Heart right ventricle (tissue), 16 donors: Measurements from ENCODE around the gene DAB2IP. TPM values are rescaled to one million over a fixed set of nuclear protein-coding genes. Genes with fewer than 3 reads are reported as not detected.

Experiments used
- ATAC-seq, 8 donors: fragments of 200-7000 bp; cut with Tn5 transposase; one replicate each; pipeline ENCODE4 v1.9.1; 2020; ENCODE audit warnings: mild to moderate bottlenecking in 8 of 8, moderate library complexity in 8 of 8, moderate number of reproducible peaks in 1 of 8
- DNase-seq, 2 donors: peaks; one replicate each; pipeline ENCODE4 v3.0.0-alpha.2; 2020
- H3K27ac ChIP-seq, 10 donors: fragments of 200-600 bp; sonication (generic) in 2 of 10; one replicate each; pipeline versions ENCODE4 v1.5.0 to v1.8.0; 2020 to 2022; ENCODE audit warnings: mild to moderate bottlenecking in 3 of 10
- H3K27me3 ChIP-seq, 7 donors: fragments of 200-600 bp; one replicate each; pipeline ENCODE4 v1.8.0; 2021 to 2022; ENCODE audit warnings: mild to moderate bottlenecking in 2 of 7
- H3K36me3 ChIP-seq, 9 donors: fragments of 200-600 bp; sonication (generic) in 1 of 9; one replicate each; pipeline versions ENCODE4 v1.5.0 to v1.8.0; 2020 to 2022; ENCODE audit warnings: mild to moderate bottlenecking in 2 of 9
- H3K4me1 ChIP-seq, 9 donors: fragments of 200-600 bp; sonication (generic) in 1 of 9; one replicate each; pipeline versions ENCODE4 v1.5.0 to v1.8.0; 2020 to 2022; ENCODE audit warnings: mild to moderate bottlenecking in 4 of 9
- H3K4me3 ChIP-seq, 10 donors: fragments of 200-600 bp; sonication (generic) in 2 of 10; one replicate each; pipeline versions ENCODE4 v1.5.0 to v1.8.0; 2020 to 2022; ENCODE audit warnings: mild to moderate bottlenecking in 7 of 10, moderate library complexity in 2 of 10
- H3K9me3 ChIP-seq, 11 donors: fragments of 200-600 bp in 10 of 11; sonication (generic) in 2 of 11; one replicate each; pipeline versions ENCODE4 v1.5.0 to v1.8.0; 2013 to 2022; ENCODE audit warnings: mild to moderate bottlenecking in 2 of 11, control low read depth in 1 of 11, moderate library complexity in 1 of 11
- CTCF ChIP-seq, 9 donors: fragments of 200-600 bp; sonication (generic) in 2 of 9; IDR thresholded peaks; one replicate each; pipeline versions ENCODE4 v1.5.0 to v1.8.0; 2021 to 2022; ENCODE audit warnings: antibody characterized with exemption in 9 of 9, mild to moderate bottlenecking in 5 of 9, moderate library complexity in 1 of 9
- whole genome bisulfite sequencing, 2 donors: extraction: QIAGEN DNeasy Blood & Tissue Kit; methylation state at CpG; one replicate each; pipeline ENCODE4 v1.1.7; 2013; ENCODE audit warnings: inconsistent platforms in 1 of 2; 5-methylcytosine and 5-hydroxymethylcytosine counted together
- intact Hi-C, 10 donors: fragments of 100-400 bp; cut with DNase I; formaldehyde crosslinking; loops; one replicate each; pipeline versions ENCODE4 v1.11.1 to v1.14.2; 2022
- polyA plus RNA-seq, 2 donors: library from polyadenylated mRNA; stranded (reverse); fragments of 200-250 nt; gene quantifications; one replicate each; pipeline ENCODE4 v1.2.3, GENCODE V29; 2013
- total RNA-seq, 10 donors: library from RNA; stranded (reverse); fragmentation: NEBNext Ultra II Directional in 3 of 10; extraction: Animal tissue kit (Norgen Biotek cat#: 25700) in 3 of 10; gene quantifications; one replicate each; pipeline versions ENCODE4 v1.2.1 to v1.2.4, GENCODE V29; 2021 to 2023
- donor health status: Arrhythmogenic right ventricular cardiomyopathy.
- donor health status: ischemic (EF 13 %, LVEDD 7.1; RV severe dilation, severe dysfunction).
- donor health status: healthy with polysubstance abuse.
- donor health status: DM: no; HTN: yes; CAD: no.
- donor health status: DM: no; HTN: no; CAD: no.
- donor health status: ischemic (EF 25% LVEDD 6.9; RV normal size, moderate dysfunction).
- donor health status: ischemic (EF 25% LVEDD 5.7; RV mildly dilated, moderate dysfunction).
- donor health status: healthy.
- donor health status: DM: yes; HTN: yes; CAD: no.
- donor health status: Ischemic cardiomyopathy.
- donor health status: ischemic (EF 35%, LVEDD 5.7; RV mildly dilated, moderate dysfunction).
- donor health status: nonischemic (EF 11% LVEDD 7.7; RV severe dilation, severe dysfunction).
- donor health status: DM: yes; HTN: yes; CAD: no.
- donor health status: PGD.
- donor health status: ischemic (EF 29% LVEDD 5.4; RV normal size, mild dysfunction).
- donor health status: nonischemic (EF 23%, LVEDD 6.1; RV moderate dilation, normal function).

The DAB2IP gene
- total and polyA plus RNA-seq, 12 donors = 18.1 to 71.1 (median 52.8) TPM

- Histone ChIP-seq H3K4me1 (peaks cover 56 to 97% (median 85%) of the 10 kb centered on the region in 9 donors), H3K36me3 (peaks cover 0 to 3% (median 0%) of the 10 kb centered on the region in 9 donors), H3K27ac (peak overlapping the region in 8 of 10 donors; percentile 88 to 98 (median 90)), H3K27me3 (peaks cover 0 to 16% (median 0%) of the 10 kb centered on the region in 7 donors), H3K4me3 (no peak overlapping the region), H3K9me3 (no peaks in the 10 kb centered on the region)
- DNase-seq = no peak
- 91 to 92% methylated on average over 9 of the region's 9 CpGs for WGBS, 2 donors
- ATAC-seq = no peak
- intact Hi-C loops = loop anchor here in 2 of 10 donors (5.0 kb wide), 2 partner anchors 35 to 40 kb away; no protein-coding TSS in a partner anchor
- no peak for TF ChIP-seq CTCF (IDR thresholded peaks at IDR 0.05)
Observed at GRCh38 chr9:121737481-121737931, 86.1 kb downstream of the DAB2IP start.

DNA sequence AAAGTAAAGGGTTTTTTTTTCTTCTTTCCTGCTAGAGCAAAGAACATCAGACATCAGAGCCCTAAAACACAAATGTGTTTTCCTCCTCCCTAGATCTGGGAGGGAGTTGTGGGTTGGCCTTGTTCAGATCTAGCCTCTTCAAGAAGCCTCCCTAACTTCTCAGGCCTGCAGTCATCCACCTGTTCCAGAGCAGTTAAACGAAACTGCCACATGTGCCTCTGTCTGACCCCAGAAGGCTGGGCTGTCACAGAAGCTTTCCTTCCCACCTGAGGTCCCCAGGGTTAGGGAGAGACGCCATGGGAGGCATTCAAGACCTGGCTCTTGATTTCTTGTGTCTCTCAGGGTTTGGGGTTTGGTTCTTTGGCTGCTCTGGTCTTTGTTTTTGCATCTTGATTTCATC is 87.0 kb downstream of the DAB2IP start:
- H3K4me3 ChIP-seq = no peak overlapping the region
- TF ChIP-seq CTCF (IDR thresholded peaks at IDR 0.05) = no peak
- peaks cover 0 to 16% (median 0%) of the 10 kb centered on the region in 7 donors for H3K27me3 ChIP-seq
- H3K27ac ChIP-seq = peak overlapping the region in 8 of 10 donors; percentile 22 to 98 (median 88)
- 67 to 71% methylated on average over 2 of the region's 2 CpGs for WGBS, 2 donors
- ATAC-seq = no peak
- intact Hi-C loops = loop anchor here in 2 of 10 donors (5.0 kb wide), 2 partner anchors 36 to 41 kb away; no protein-coding TSS in a partner anchor
- DNase-seq = no peak
- H3K9me3 ChIP-seq = no peaks in the 10 kb centered on the region
- peaks cover 61 to 97% (median 89%) of the 10 kb centered on the region in 9 donors for H3K4me1 ChIP-seq
- H3K36me3 ChIP-seq = peaks cover 0 to 3% (median 0%) of the 10 kb centered on the region in 9 donors

- H3K27ac ChIP-seq = peak overlapping the region in 7 of 10 donors; percentile 22 to 98 (median 89)
- TF ChIP-seq CTCF (IDR thresholded peaks at IDR 0.05) = no peak
- ATAC-seq = no peak
- intact Hi-C loops = loop anchor here in 2 of 10 donors (5.0 kb wide), 2 partner anchors 37 to 42 kb away; no protein-coding TSS in a partner anchor
- H3K4me3 ChIP-seq = no peak overlapping the region
- no peaks in the 10 kb centered on the region for H3K9me3 ChIP-seq
- 58 to 67% methylated on average over 1 of the region's 1 CpG for WGBS, 2 donors
- peaks cover 63 to 98% (median 89%) of the 10 kb centered on the region in 9 donors for H3K4me1 ChIP-seq
- H3K36me3 ChIP-seq = peaks cover 0 to 3% (median 0%) of the 10 kb centered on the region in 9 donors
- no peak for DNase-seq
- H3K27me3 ChIP-seq = peaks cover 0 to 16% (median 0%) of the 10 kb centered on the region in 7 donors
Observed at GRCh38 chr9:121738968-121739367, 87.5 kb downstream of the DAB2IP start.

DNA sequence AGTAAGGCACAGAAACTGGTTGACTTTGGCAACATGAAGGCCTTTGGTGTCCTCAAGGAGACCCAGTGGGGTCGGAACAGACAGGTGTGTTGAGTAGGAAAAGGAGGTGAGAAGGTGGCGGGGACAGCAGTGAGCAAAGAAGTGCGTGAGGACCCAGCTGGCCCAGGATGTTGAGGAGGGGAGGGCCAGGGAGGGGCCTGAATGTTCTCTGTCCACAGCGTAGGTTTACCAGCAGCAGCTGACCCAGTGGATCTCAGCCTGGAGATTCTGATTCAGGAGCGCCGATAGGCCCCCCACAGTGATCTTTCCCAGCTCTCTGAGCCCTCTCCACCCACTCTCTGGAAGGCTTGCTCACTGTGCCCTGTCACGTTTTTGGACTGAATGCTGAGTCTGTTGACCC is 88.5 kb downstream of the DAB2IP start:
- Histone ChIP-seq H3K4me3 (no peak overlapping the region), H3K27me3 (peaks cover 0 to 15% (median 0%) of the 10 kb centered on the region in 7 donors), H3K9me3 (no peaks in the 10 kb centered on the region), H3K36me3 (peaks cover 0 to 3% (median 0%) of the 10 kb centered on the region in 9 donors), H3K4me1 (peaks cover 69 to 100% (median 92%) of the 10 kb centered on the region in 9 donors), H3K27ac (peak overlapping the region in 8 of 10 donors; percentile 16 to 98 (median 89))
- 64 to 70% methylated on average over 7 of the region's 7 CpGs for WGBS, 2 donors
- DNase-seq = no peak
- intact Hi-C loops = loop anchor here in 8 of 10 donors (5.0 to 10.0 kb wide), 9 partner anchors 38 to 252 kb away; no protein-coding TSS in a partner anchor
- TF ChIP-seq CTCF (IDR thresholded peaks at IDR 0.05) = no peak
- ATAC-seq = no peak
